HepG2 (cell line): ENCODE data around the gene OR2W3. TPM values are rescaled to one million over a fixed set of nuclear protein-coding genes. Genes with fewer than 3 reads are reported as not detected.

Experiments
- ATAC-seq: fragments of 200-7000 bp; cut with Tn5 transposase; 3 replicates; pipeline ENCODE4 v1.9.1; 2020; ENCODE audit warnings: mild to moderate bottlenecking, moderate library complexity
- BruUV-seq: library from RNA; stranded (reverse); fragments of 400-500 nt; replicated peaks from 2 replicates; lab custom pipeline; 2021; lab: Mats Ljungman, UMichigan
- CTCF ChIA-PET: fragments of 300-600 bp; formaldehyde crosslinking; extraction: SDS; loops from one replicate; lab custom pipeline; 2021; ENCODE audit warnings: low total read pairs, inconsistent platforms, low intra/inter-chr PET ratio; lab: Yijun Ruan, JAX
- POLR2A ChIA-PET: fragments of 350-600 bp; sonication (Branson Sonifier 250); formaldehyde crosslinking; loops from one replicate; lab custom pipeline; 2020; ENCODE audit warnings: antibody characterized with exemption, inconsistent platforms; lab: Yijun Ruan, JAX
- DNase-seq: peaks from one replicate; pipeline ENCODE4 v3.0.0-alpha.2; 2015; ENCODE audit warnings: low spot score
- FAIRE-seq: peaks from 3 replicates; lab custom pipeline; 2011; peaks lifted over from hg19 to GRCh38; lab: Jason Lieb, UNC
- H2AFZ ChIP-seq: one replicate; pipeline ENCODE4 v1.6.1; 2011; ENCODE audit warnings: low read length, inconsistent platforms
- H3K27ac ChIP-seq: fragments of 300-600 bp; 3 replicates; pipeline ENCODE4 v1.8.0; 2011; ENCODE audit warnings: mixed run types, mild to moderate bottlenecking, mixed read lengths, low read length, inconsistent platforms; ENCODE audit not compliant: insufficient read depth; ENCODE audit errors: extremely low read length
- H3K27me3 ChIP-seq, 2 experiments: fragments of 200-600 bp in 1 of 2; 2 replicates in 1 of 2; 3 replicates in 1 of 2; pipeline versions ENCODE4 v1.6.0 to v1.8.0; 2011; ENCODE audit warnings: low read length in 2 of 2, mild to moderate bottlenecking in 2 of 2, moderate library complexity in 2 of 2, inconsistent platforms in 1 of 2; ENCODE audit not compliant: insufficient read depth in 2 of 2, control insufficient read depth in 1 of 2
- H3K36me3 ChIP-seq, 2 experiments: fragments of 200-600 bp in 1 of 2; replicated peaks in 1 of 2; 2 replicates in 1 of 2; 3 replicates in 1 of 2; pipeline versions ENCODE4 v1.5.1 to v1.8.0; 2011; ENCODE audit warnings: low read length in 2 of 2, inconsistent platforms in 1 of 2; ENCODE audit not compliant: insufficient read depth in 2 of 2, control insufficient read depth in 1 of 2
- H3K4me1 ChIP-seq: 2 replicates; pipeline ENCODE4 v1.5.1; 2012; ENCODE audit warnings: low read length, inconsistent platforms; ENCODE audit not compliant: insufficient read depth
- H3K4me2 ChIP-seq: 2 replicates; pipeline ENCODE4 v1.6.0; 2011; ENCODE audit warnings: low read depth, low read length, inconsistent platforms
- H3K4me3 ChIP-seq, 3 experiments: fragments of 200-600 bp in 1 of 3; sonication (generic), shearing (Covaris generic) in 1 of 3; replicated peaks in 1 of 3; 2 replicates each; pipeline ENCODE4 v1.5.1; 2011 to 2016; ENCODE audit warnings: low read length in 3 of 3, inconsistent platforms in 2 of 3, low read depth in 2 of 3, mild to moderate bottlenecking in 2 of 3, control low read depth in 1 of 3, mixed read lengths in 1 of 3; ENCODE audit not compliant: insufficient read depth in 1 of 3
- H3K79me2 ChIP-seq: one replicate; pipeline ENCODE4 v1.6.1; 2011; ENCODE audit warnings: low read length, inconsistent platforms; ENCODE audit not compliant: insufficient read depth
- H3K9ac ChIP-seq: 2 replicates; pipeline ENCODE4 v1.6.0; 2011; ENCODE audit warnings: mild to moderate bottlenecking, low read depth, low read length, inconsistent platforms; ENCODE audit not compliant: insufficient read depth
- H3K9me3 ChIP-seq: 2 replicates; pipeline ENCODE4 v1.5.1; 2012; ENCODE audit warnings: mild to moderate bottlenecking, low read length
- H4K20me1 ChIP-seq: 2 replicates; pipeline ENCODE4 v1.6.0; 2011; ENCODE audit warnings: inconsistent platforms, mild to moderate bottlenecking, low read length, moderate library complexity; ENCODE audit not compliant: insufficient read depth
- AKAP8 ChIP-seq: sonication (generic); formaldehyde crosslinking; IDR thresholded peaks from 2 replicates; pipeline ENCODE4 v1.5.1; 2020; ENCODE audit warnings: mild to moderate bottlenecking, missing genetic modification reagents
- BHLHE40 ChIP-seq: IDR thresholded peaks from 2 replicates; pipeline ENCODE4 v1.6.1; 2011; ENCODE audit warnings: low read length, improper control_type of control experiment
- CBFB ChIP-seq: sonication (generic); formaldehyde crosslinking; IDR thresholded peaks from 2 replicates; pipeline ENCODE4 v1.4.0; 2020; ENCODE audit warnings: missing genetic modification reagents
- GABPA ChIP-seq, 2 experiments: IDR thresholded peaks; 2 replicates each; pipeline ENCODE4 v1.6.1; 2011 to 2016; ENCODE audit warnings: low read depth in 2 of 2, low read length in 1 of 2, missing biosample characterization in 1 of 2, missing genetic modification characterization in 1 of 2
- HDAC1 ChIP-seq: sonication (generic); formaldehyde crosslinking; IDR thresholded peaks from 2 replicates; pipeline ENCODE4 v1.5.1; 2020; ENCODE audit warnings: mild to moderate bottlenecking, missing genetic modification reagents
- HOXA9 ChIP-seq: sonication (generic); formaldehyde crosslinking; IDR thresholded peaks from 2 replicates; pipeline ENCODE4 v1.8.1; 2022; ENCODE audit warnings: missing genetic modification reagents, mild to moderate bottlenecking, moderate library complexity, borderline replicate concordance
- NCOR1 ChIP-seq: fragments of 200-600 bp; sonication (generic); IDR thresholded peaks from 2 replicates; pipeline ENCODE4 v1.7.0; 2017; ENCODE audit warnings: antibody characterized with exemption, low read length, borderline replicate concordance
- RBM39 ChIP-seq: fragments of 200-400 bp; formaldehyde crosslinking; IDR thresholded peaks from one replicate; pipeline ENCODE4 v1.6.1; 2018; ENCODE audit warnings: antibody characterized with exemption, mild to moderate bottlenecking, low read depth, low read length; ENCODE audit not compliant: poor library complexity, severe bottlenecking
- SNAI1 ChIP-seq: sonication (generic); formaldehyde crosslinking; IDR thresholded peaks from 2 replicates; pipeline ENCODE4 v1.5.0; 2020; ENCODE audit warnings: mild to moderate bottlenecking, missing genetic modification reagents, borderline replicate concordance
- TBX2 ChIP-seq: sonication (generic); formaldehyde crosslinking; IDR thresholded peaks from 2 replicates; pipeline ENCODE4 v1.5.0; 2020; ENCODE audit warnings: missing genetic modification reagents, mild to moderate bottlenecking, borderline replicate concordance
- ZC3H13 ChIP-seq: sonication (generic); formaldehyde crosslinking; IDR thresholded peaks from 2 replicates; pipeline ENCODE4 v1.8.1; 2023; ENCODE audit warnings: mild to moderate bottlenecking, missing genetic modification reagents, moderate library complexity
- ZNF282 ChIP-seq: fragments of 450-650 bp; IDR thresholded peaks from 2 replicates; pipeline ENCODE4 v1.6.1; 2018; ENCODE audit not compliant: partially characterized antibody
- ZNF460 ChIP-seq: sonication (generic); formaldehyde crosslinking; IDR thresholded peaks from 2 replicates; pipeline ENCODE4 v1.5.1; 2020; ENCODE audit warnings: missing genetic modification reagents, mild to moderate bottlenecking, borderline replicate concordance
- ZNF678 ChIP-seq: sonication (generic); formaldehyde crosslinking; IDR thresholded peaks from 2 replicates; pipeline ENCODE4 v1.4.0; 2020; ENCODE audit warnings: mild to moderate bottlenecking, missing genetic modification reagents
- ZNF841 ChIP-seq: sonication (generic); formaldehyde crosslinking; IDR thresholded peaks from 2 replicates; pipeline ENCODE4 v1.8.1; 2023; ENCODE audit warnings: missing genetic modification reagents, borderline replicate concordance
- WGBS: methylation state at CpG from one replicate; pipeline ENCODE4 v1.1.6; 2017; ENCODE audit warnings: low lambda C conversion rate; 5-methylcytosine and 5-hydroxymethylcytosine counted together
- in situ Hi-C: cut with HindIII; loops from 2 replicates; pipeline ENCODE4 v1.10.0; 2017; ENCODE audit warnings: low pct_unique_long_range_greater_than_20kb; ENCODE audit not compliant: extremely low pct_ligation_motif_present
- intact Hi-C: fragments of 100-400 bp; cut with micrococcal nuclease; formaldehyde crosslinking; loops from one replicate; pipeline ENCODE4 v1.10.0; 2022; ENCODE audit not compliant: unreplicated experiment
- polyA plus RNA-seq, 8 experiments: library from polyadenylated mRNA; depleted of rRNA in 3 of 8; stranded (reverse) in 7 of 8; unstranded in 1 of 8; fragments of >200 nt; fragmentation: Illumina TruSeq in 4 of 8; extraction: Trizol in 4 of 8; gene quantifications; 2 replicates each; pipeline versions ENCODE4 v1.2.1 to v1.2.3, GENCODE V29; 2011 to 2016; ENCODE audit warnings: low read depth in 4 of 8, missing spikeins in 1 of 8, mixed read lengths in 1 of 8; ENCODE audit not compliant: insufficient read depth in 1 of 8
- total RNA-seq, 5 experiments: library from RNA; depleted of rRNA; stranded (reverse); fragments of >200 nt; fragmentation: Illumina TruSeq; extraction: Trizol; gene quantifications; 2 replicates each; pipeline ENCODE4 v1.2.3, GENCODE V29; 2016; ENCODE audit warnings: low read depth in 1 of 5

Gene OR2W3
- total and polyA plus RNA-seq, 2 of the 13 experiments (the other 11 are each of a cell fraction or from before 2014, with no cell fraction given), result not detected

- Histone ChIP-seq H3K27me3 (no peaks in the 10 kb centered on the region; a peak in 2 of 5 replicates), H3K79me2 (no peaks in the 10 kb centered on the region), H3K4me2 (no peak overlapping the region), H3K4me1 (no peaks in the 10 kb centered on the region), H3K9me3 (no peaks in the 10 kb centered on the region), H3K27ac (no peak overlapping the region), H4K20me1 (no peaks in the 10 kb centered on the region), H3K9ac (no peak overlapping the region), H3K36me3 (no peaks in the 10 kb centered on the region), H3K4me3 (no peak overlapping the region), H2AFZ (no peak overlapping the region)
- TF ChIP-seq CBFB (CRISPR knock-in tag) (no peak), ZC3H13 (CRISPR knock-in tag) (no peak), SNAI1 (no peak), ZNF460 (CRISPR knock-in tag) (no peak), AKAP8 (CRISPR knock-in tag) (no peak), HOXA9 (CRISPR knock-in tag) (no peak), ZNF678 (CRISPR knock-in tag) (no peak), BHLHE40 (no peak), ZNF282 (no peak), TBX2 (CRISPR knock-in tag) (no peak), GABPA (IDR thresholded peaks at IDR 0.05; ENCODE audit: low read depth, low read length) (no peak), GABPA (CRISPR knock-in tag; IDR thresholded peaks at IDR 0.05; ENCODE audit: low read depth) (no peak), RBM39 (no peak), ZNF841 (CRISPR knock-in tag) (no peak), HDAC1 (CRISPR knock-in tag) (no peak), NCOR1 (no peak)
- no peak for DNase-seq
- ChIA-PET POLR2A (no interaction called here), CTCF (no interaction called here)
- in situ Hi-C loops, result no loop called here
- WGBS, result 15% methylated on average over 4 of the region's 4 CpGs
- intact Hi-C loops, result no loop called here
- no peak for ATAC-seq
- no TSS peak for BruUV-seq
- FAIRE-seq, result no peak
These were observed 39.5 kb upstream of the OR2W3 start for GRCh38 chr1:247855911-247856310.
